Peyer's patch (tissue), 4 donors: Measurements from ENCODE around the gene PELI2. TPM values are rescaled to one million over a fixed set of nuclear protein-coding genes. Genes with fewer than 3 reads are reported as not detected.

Experiments
- DNase-seq, 3 donors: peaks; one replicate each; pipeline ENCODE4 v3.0.0-alpha.2; 2017 to 2019
- H3K27ac ChIP-seq, 4 donors: fragments of 200-600 bp; sonication (generic); one replicate each; pipeline ENCODE4 v1.5.1; 2016 to 2019
- H3K27me3 ChIP-seq, 2 donors: fragments of 200-600 bp; sonication (generic); one replicate each; pipeline ENCODE4 v1.5.1; 2019
- H3K36me3 ChIP-seq, 3 donors: fragments of 200-600 bp; sonication (generic); one replicate each; pipeline ENCODE4 v1.5.1; 2016 to 2019
- H3K4me1 ChIP-seq, 4 donors: fragments of 200-600 bp; sonication (generic); one replicate each; pipeline ENCODE4 v1.5.1; 2016 to 2019
- H3K4me3 ChIP-seq, 4 donors: fragments of 200-600 bp; sonication (generic); 1 replicate in 3 of 4; 2 replicates in 1 of 4; pipeline ENCODE4 v1.5.1; 2016 to 2019; ENCODE audit warnings: mild to moderate bottlenecking in 1 of 4
- H3K9me3 ChIP-seq, 4 donors: fragments of 200-600 bp; sonication (generic); one replicate each; pipeline ENCODE4 v1.5.1; 2016 to 2019; ENCODE audit warnings: mild to moderate bottlenecking in 1 of 4
- CTCF ChIP-seq, 6 experiments: fragments of 450-650 bp in 4 of 6; fragments of 200-600 bp in 2 of 6; sonication (generic) in 1 of 6; IDR thresholded peaks; one replicate each; pipeline ENCODE4 v1.5.1; 2017 to 2019; ENCODE audit warnings: antibody characterized with exemption in 6 of 6, mild to moderate bottlenecking in 3 of 6, moderate library complexity in 1 of 6
- POLR2A ChIP-seq, 2 donors: fragments of 450-650 bp; IDR thresholded peaks; one replicate each; pipeline ENCODE4 v1.5.1; 2017; ENCODE audit warnings: antibody characterized with exemption in 2 of 2, mild to moderate bottlenecking in 2 of 2, moderate library complexity in 2 of 2
- total RNA-seq, 4 donors: library from RNA; depleted of rRNA; stranded (reverse); fragments of >200 nt; gene quantifications; one replicate each; pipeline ENCODE4 v1.1.0, GENCODE V29; 2016

PELI2 gene
- total RNA-seq, 4 donors from 2014 or later, result 15.2 to 28.9 (median 18.6) TPM

GRCh38 chr14:56137453-56137807 is 19.2 kb downstream of the PELI2 start:
- Histone ChIP-seq H3K4me1 (peaks cover 0 to 1% (median 0%) of the 10 kb centered on the region in 4 donors), H3K27me3 (no peaks in the 10 kb centered on the region), H3K4me3 (no peak overlapping the region)

GRCh38 chr14:56137849-56138248 is 19.6 kb downstream of the PELI2 start:
- no peak for DNase-seq
- H3K4me1 ChIP-seq, result no peaks in the 10 kb centered on the region

More at GRCh38 chr14:56137453-56137807, 19.2 kb downstream of the PELI2 start:
- H3K36me3 ChIP-seq, result no peaks in the 10 kb centered on the region
- TF ChIP-seq POLR2A (IDR thresholded peaks at IDR 0.05) (no peak), CTCF (IDR thresholded peaks at IDR 0.05) (no peak)
- no peak overlapping the region for H3K27ac ChIP-seq
- H3K9me3 ChIP-seq, result no peaks in the 10 kb centered on the region
- no peak for DNase-seq

DNA sequence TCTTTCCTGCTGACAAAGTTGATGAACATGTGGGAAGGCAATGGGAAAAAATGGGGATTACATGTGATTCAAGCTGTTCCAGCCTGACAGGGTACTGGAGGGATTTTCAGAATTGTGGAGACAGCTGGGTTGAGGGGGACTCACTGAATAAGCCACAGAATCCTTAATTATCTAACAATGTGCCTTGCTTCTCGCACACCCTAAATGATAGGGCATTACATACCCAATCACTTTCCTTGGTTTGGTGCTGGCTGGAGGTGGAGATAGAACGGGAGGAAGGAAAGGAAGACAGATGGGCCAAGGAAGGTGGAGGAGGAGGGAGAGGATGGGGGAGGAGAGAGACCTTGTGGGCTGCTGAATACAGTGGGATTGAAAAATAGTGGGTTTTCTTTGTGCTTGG is 20.7 kb downstream of the PELI2 start:
- H3K4me3 ChIP-seq, result no peak overlapping the region
- H3K9me3 ChIP-seq, result no peaks in the 10 kb centered on the region
- H3K27me3 ChIP-seq, result no peaks in the 10 kb centered on the region
- DNase-seq, result no peak
- no peaks in the 10 kb centered on the region for H3K36me3 ChIP-seq
- H3K4me1 ChIP-seq, result no peaks in the 10 kb centered on the region
- TF ChIP-seq CTCF (IDR thresholded peaks at IDR 0.05), result no peak
- no peak for TF ChIP-seq POLR2A (IDR thresholded peaks at IDR 0.05)
- no peak overlapping the region for H3K27ac ChIP-seq

More at GRCh38 chr14:56137849-56138248, 19.6 kb downstream of the PELI2 start:
- no peak overlapping the region for H3K4me3 ChIP-seq
- no peaks in the 10 kb centered on the region for H3K36me3 ChIP-seq
- TF ChIP-seq POLR2A (IDR thresholded peaks at IDR 0.05) (no peak), CTCF (IDR thresholded peaks at IDR 0.05) (no peak)
- H3K9me3 ChIP-seq, result no peaks in the 10 kb centered on the region
- no peak overlapping the region for H3K27ac ChIP-seq
- no peaks in the 10 kb centered on the region for H3K27me3 ChIP-seq

GRCh38 chr14:56142314-56142713 is 24.1 kb downstream of the PELI2 start:
- Histone ChIP-seq H3K4me3 (no peak overlapping the region), H3K27ac (no peak overlapping the region), H3K4me1 (no peaks in the 10 kb centered on the region), H3K36me3 (no peaks in the 10 kb centered on the region), H3K9me3 (no peaks in the 10 kb centered on the region), H3K27me3 (no peaks in the 10 kb centered on the region)
- TF ChIP-seq CTCF (IDR thresholded peaks at IDR 0.05), result no peak
- no peak for TF ChIP-seq POLR2A (IDR thresholded peaks at IDR 0.05)
- DNase-seq, result no peak

- no peaks in the 10 kb centered on the region for H3K27me3 ChIP-seq
- no peak for TF ChIP-seq CTCF (IDR thresholded peaks at IDR 0.05)
- TF ChIP-seq POLR2A (IDR thresholded peaks at IDR 0.05), result no peak
- H3K4me3 ChIP-seq, result no peak overlapping the region
- no peaks in the 10 kb centered on the region for H3K4me1 ChIP-seq
- H3K9me3 ChIP-seq, result no peaks in the 10 kb centered on the region
- no peaks in the 10 kb centered on the region for H3K36me3 ChIP-seq
- no peak for DNase-seq
- no peak overlapping the region for H3K27ac ChIP-seq
Measured at GRCh38 chr14:56143025-56143424, 24.8 kb downstream of the PELI2 start.

GRCh38 chr14:56144176-56144575 is 26.0 kb downstream of the PELI2 start:
- no peaks in the 10 kb centered on the region for H3K27me3 ChIP-seq
- DNase-seq, result no peak
- no peaks in the 10 kb centered on the region for H3K4me1 ChIP-seq
- no peaks in the 10 kb centered on the region for H3K36me3 ChIP-seq
- H3K9me3 ChIP-seq, result no peaks in the 10 kb centered on the region
- H3K4me3 ChIP-seq, result no peak overlapping the region
- H3K27ac ChIP-seq, result no peak overlapping the region
- no peak for TF ChIP-seq CTCF (IDR thresholded peaks at IDR 0.05)
- no peak for TF ChIP-seq POLR2A (IDR thresholded peaks at IDR 0.05)
